C4-2B (cell line): ENCODE results near the gene RAPGEF4.

Experiments used
- ZFX ChIP-seq: fragments of 450-650 bp; IDR thresholded peaks from 2 replicates; pipeline ENCODE4 v1.6.1; 2017
- TF ChIP-seq, protein P1 (sequence below): fragments of 450-650 bp; conservative IDR thresholded peaks from 2 replicates; pipeline ENCODE4 v1.5.1; 2017; ENCODE audit warnings: mild to moderate bottlenecking

DNA sequence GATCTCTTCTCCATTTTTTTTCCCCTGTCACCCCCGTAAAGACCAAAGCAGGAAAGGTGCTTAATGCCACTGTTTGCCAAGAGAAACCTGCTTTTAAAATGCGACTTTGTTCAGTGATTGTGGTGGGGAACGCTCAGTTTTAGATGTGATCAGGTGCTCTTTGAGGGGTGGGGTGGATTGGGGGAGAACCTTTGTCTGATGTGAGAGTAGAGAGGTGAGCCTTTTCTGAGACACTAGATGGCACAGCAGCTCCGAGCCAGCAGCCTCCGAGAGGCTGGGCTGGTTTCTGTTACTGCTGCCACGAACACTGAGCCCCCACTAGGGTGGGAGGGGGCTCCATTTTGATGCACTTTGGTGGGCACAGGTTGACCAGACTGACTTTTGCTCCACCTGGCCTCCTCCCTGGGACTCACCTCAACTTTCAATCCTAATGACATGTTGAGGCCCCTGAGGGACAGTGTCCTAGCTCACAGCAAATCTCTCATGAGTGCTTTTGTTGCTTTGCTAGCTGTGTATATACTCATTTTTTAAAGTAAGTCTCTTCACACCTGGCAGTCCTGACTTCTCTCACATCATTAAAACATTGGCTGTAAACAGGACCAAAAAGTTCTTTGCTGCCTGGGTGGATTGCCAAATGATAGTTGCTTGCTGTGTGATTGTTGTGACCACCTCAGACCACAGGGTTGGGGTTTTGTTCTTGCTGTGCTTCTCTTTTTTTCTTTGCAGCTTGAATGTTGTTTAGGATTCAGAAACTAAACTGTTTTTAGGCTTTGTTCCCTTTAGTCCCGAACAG lies 241.8 kb downstream of the RAPGEF4 start:
- TF ChIP-seq, protein P1, sequence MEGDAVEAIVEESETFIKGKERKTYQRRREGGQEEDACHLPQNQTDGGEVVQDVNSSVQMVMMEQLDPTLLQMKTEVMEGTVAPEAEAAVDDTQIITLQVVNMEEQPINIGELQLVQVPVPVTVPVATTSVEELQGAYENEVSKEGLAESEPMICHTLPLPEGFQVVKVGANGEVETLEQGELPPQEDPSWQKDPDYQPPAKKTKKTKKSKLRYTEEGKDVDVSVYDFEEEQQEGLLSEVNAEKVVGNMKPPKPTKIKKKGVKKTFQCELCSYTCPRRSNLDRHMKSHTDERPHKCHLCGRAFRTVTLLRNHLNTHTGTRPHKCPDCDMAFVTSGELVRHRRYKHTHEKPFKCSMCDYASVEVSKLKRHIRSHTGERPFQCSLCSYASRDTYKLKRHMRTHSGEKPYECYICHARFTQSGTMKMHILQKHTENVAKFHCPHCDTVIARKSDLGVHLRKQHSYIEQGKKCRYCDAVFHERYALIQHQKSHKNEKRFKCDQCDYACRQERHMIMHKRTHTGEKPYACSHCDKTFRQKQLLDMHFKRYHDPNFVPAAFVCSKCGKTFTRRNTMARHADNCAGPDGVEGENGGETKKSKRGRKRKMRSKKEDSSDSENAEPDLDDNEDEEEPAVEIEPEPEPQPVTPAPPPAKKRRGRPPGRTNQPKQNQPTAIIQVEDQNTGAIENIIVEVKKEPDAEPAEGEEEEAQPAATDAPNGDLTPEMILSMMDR = no peak
- no peak for TF ChIP-seq ZFX
